Type B pancreatic cell (in vitro differentiated cells): ENCODE results near the gene IZUMO4. TPM values are rescaled to one million over a fixed set of nuclear protein-coding genes. Genes with fewer than 3 reads are reported as not detected.
"Not testable (repeated sequence)": the region's sequence is repeated elsewhere in the genome, so short reads cannot be mapped to it uniquely, and the experiment has no call there.

Source experiments
- DNase-seq: peaks from one replicate; pipeline ENCODE4 v3.0.0; 2021; ENCODE audit warnings: mixed read lengths; ENCODE audit not compliant: unreplicated experiment; ENCODE audit errors: extremely low spot score
- H3K27ac Mint-ChIP-seq: 2 replicates; pipeline ENCODE4 v1.8.0; 2021; ENCODE audit warnings: mild to moderate bottlenecking, mixed read lengths
- H3K27me3 Mint-ChIP-seq: 2 replicates; pipeline ENCODE4 v1.8.0; 2021; ENCODE audit warnings: mixed read lengths
- H3K36me3 Mint-ChIP-seq: 2 replicates; pipeline ENCODE4 v1.8.0; 2021; ENCODE audit warnings: mixed read lengths
- H3K4me1 Mint-ChIP-seq: one replicate; pipeline ENCODE4 v1.8.0; 2021; ENCODE audit warnings: mixed read lengths; ENCODE audit not compliant: unreplicated experiment
- H3K4me3 Mint-ChIP-seq: 2 replicates; pipeline ENCODE4 v1.8.0; 2021; ENCODE audit warnings: mild to moderate bottlenecking, mixed read lengths
- H3K9me3 Mint-ChIP-seq: 2 replicates; pipeline ENCODE4 v1.8.0; 2021; ENCODE audit warnings: mixed read lengths
- CTCF ChIP-seq: fragments of 200-600 bp; sonication (generic); conservative IDR thresholded peaks from 2 replicates; pipeline ENCODE4 v1.5.0; 2021; ENCODE audit warnings: antibody characterized with exemption, mild to moderate bottlenecking
- total RNA-seq: library from RNA; stranded (reverse); gene quantifications from 2 replicates; pipeline ENCODE4 v1.2.1, GENCODE V29; 2021; ENCODE audit warnings: low replicate concordance

Gene IZUMO4
- total RNA-seq, 1 donor from 2014 or later = 7.4 TPM

- TF ChIP-seq CTCF = no peak
- no peaks in the 10 kb centered on the region for H3K4me1 Mint-ChIP-seq
Observed at GRCh38 chr19:2129022-2129421, 32.3 kb downstream of the IZUMO4 start.

DNA sequence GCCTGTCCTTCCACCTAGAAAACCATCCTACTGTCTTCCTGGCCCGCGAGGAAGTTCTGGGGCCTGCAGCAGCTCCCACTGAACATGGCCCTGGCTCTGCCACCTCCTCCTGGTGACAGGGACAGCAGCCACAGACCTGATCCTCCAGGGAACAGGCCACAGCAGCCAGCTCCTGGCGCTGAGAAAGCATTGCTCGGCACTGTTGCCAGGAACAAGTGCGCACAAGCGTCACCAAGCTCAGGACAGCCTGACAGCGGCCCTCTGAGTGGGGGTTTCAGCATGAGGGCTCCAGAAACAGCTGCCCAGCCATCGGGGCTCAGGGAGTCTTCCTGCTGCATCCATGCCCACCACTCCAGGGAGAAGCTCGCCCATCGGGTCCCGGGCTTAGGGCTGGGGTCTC lies 32.8 kb downstream of the IZUMO4 start:
- no peak for DNase-seq
- no peaks in the 10 kb centered on the region for H3K27me3 Mint-ChIP-seq
- H3K27ac Mint-ChIP-seq = no peak overlapping the region
- TF ChIP-seq CTCF = no peak
- H3K9me3 Mint-ChIP-seq = no peaks in the 10 kb centered on the region
- no peaks in the 10 kb centered on the region for H3K4me1 Mint-ChIP-seq
- no peak overlapping the region for H3K4me3 Mint-ChIP-seq
- H3K36me3 Mint-ChIP-seq = peaks cover 4% of the 10 kb centered on the region

More at GRCh38 chr19:2129022-2129421, 32.3 kb downstream of the IZUMO4 start:
- no peak overlapping the region for H3K27ac Mint-ChIP-seq
- no peaks in the 10 kb centered on the region for H3K27me3 Mint-ChIP-seq
- H3K36me3 Mint-ChIP-seq = peaks cover 4% of the 10 kb centered on the region
- H3K4me3 Mint-ChIP-seq = no peak overlapping the region
- H3K9me3 Mint-ChIP-seq = no peaks in the 10 kb centered on the region
- no peak for DNase-seq

- DNase-seq = no peak
- H3K4me1 Mint-ChIP-seq = no peaks in the 10 kb centered on the region
- H3K27me3 Mint-ChIP-seq = no peaks in the 10 kb centered on the region
- H3K36me3 Mint-ChIP-seq = peaks cover 4% of the 10 kb centered on the region
- no peaks in the 10 kb centered on the region for H3K9me3 Mint-ChIP-seq
- no peak for TF ChIP-seq CTCF
- H3K4me3 Mint-ChIP-seq = no peak overlapping the region
- no peak overlapping the region for H3K27ac Mint-ChIP-seq
Observed at GRCh38 chr19:2129892-2130770, 33.4 kb downstream of the IZUMO4 start.

- not testable (repeated sequence) for H3K27ac Mint-ChIP-seq, H3K36me3 Mint-ChIP-seq, H3K4me1 Mint-ChIP-seq, H3K27me3 Mint-ChIP-seq, DNase-seq, H3K4me3 Mint-ChIP-seq, H3K9me3 Mint-ChIP-seq
Observed at GRCh38 chr19:2131012-2131975, 34.6 kb downstream of the IZUMO4 start.

GRCh38 chr19:2132191-2132590 lies 35.5 kb downstream of the IZUMO4 start:
- peaks cover 7% of the 10 kb centered on the region for H3K36me3 Mint-ChIP-seq
- H3K4me3 Mint-ChIP-seq = no peak overlapping the region
- H3K9me3 Mint-ChIP-seq = no peaks in the 10 kb centered on the region
- no peak for DNase-seq
- H3K27me3 Mint-ChIP-seq = no peaks in the 10 kb centered on the region
- TF ChIP-seq CTCF = no peak
- H3K27ac Mint-ChIP-seq = no peak overlapping the region
- H3K4me1 Mint-ChIP-seq = no peaks in the 10 kb centered on the region
